Measurements from ENCODE around the gene PPP4R3B.

The PPP4R3B gene

DNA sequence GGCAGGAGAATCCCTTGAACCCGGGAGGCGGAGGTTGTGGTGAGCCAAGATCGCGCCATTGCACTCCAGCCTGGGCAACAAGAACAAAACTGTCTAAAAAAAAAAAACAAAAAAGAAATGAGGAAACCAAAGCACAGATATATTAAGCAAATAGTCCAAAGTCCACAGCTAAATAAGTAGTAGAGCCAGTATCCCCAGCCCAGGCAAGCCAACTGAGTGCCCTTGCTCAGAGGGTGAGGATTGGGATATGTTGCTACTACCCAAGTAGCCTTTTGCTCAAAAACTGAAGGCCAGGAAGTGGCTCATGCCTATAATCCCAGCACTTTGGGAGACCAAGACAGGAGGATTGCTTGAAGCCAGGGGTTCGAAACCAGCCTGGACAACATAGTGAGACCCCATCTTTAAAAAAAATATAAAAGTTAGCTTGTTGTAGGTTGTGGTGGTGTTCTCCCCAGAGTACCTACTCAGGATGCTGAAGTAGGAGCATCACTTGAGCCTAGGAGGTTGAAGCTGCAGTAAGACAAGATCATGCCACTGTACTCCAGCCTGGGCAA lies 92.5 kb downstream of the PPP4R3B start:
- ChIA-PET CTCF (no interaction called here), POLR2A (ENCODE audit: low non-redundant PET) (no interaction called here)
- DNase-seq (ENCODE audit: low spot score) = no peak
- no peak overlapping the region for H3K27ac ChIP-seq
- TF ChIP-seq CTCF (conservative IDR thresholded peaks at IDR 0.05; ENCODE audit: low read depth) = no peak

- H3K27ac ChIP-seq = peak overlapping the region; percentile 76
- POLR2A ChIA-PET (ENCODE audit: low non-redundant PET) = interaction anchor here (0.5 to 0.6 kb wide), 2 partner anchors 95 to 212 kb away, joined by 3 to 6 read pairs; no protein-coding TSS in a partner anchor
- no peak for TF ChIP-seq CTCF (conservative IDR thresholded peaks at IDR 0.05; ENCODE audit: low read depth)
- CTCF ChIA-PET = interaction anchor here (0.5 kb wide), 1 partner anchor 121 kb away, joined by 6 read pairs; no protein-coding TSS in a partner anchor
- peak; percentile 30 for DNase-seq (ENCODE audit: low spot score)
Measured at GRCh38 chr2:55519938-55520885, 97.2 kb downstream of the PPP4R3B start.

- POLR2A ChIA-PET (ENCODE audit: low non-redundant PET) = no interaction called here
- CTCF ChIA-PET = interaction anchor here (0.6 to 0.7 kb wide), 2 partner anchors 28 to 38 kb away, joined by 4 to 6 read pairs; no protein-coding TSS in a partner anchor
- no peak for TF ChIP-seq CTCF (conservative IDR thresholded peaks at IDR 0.05; ENCODE audit: low read depth)
- DNase-seq (ENCODE audit: low spot score) = peak; percentile 12
- H3K27ac ChIP-seq = peak overlapping the region; percentile 76
Measured at GRCh38 chr2:55518841-55519165, 98.6 kb downstream of the PPP4R3B start.

DNA sequence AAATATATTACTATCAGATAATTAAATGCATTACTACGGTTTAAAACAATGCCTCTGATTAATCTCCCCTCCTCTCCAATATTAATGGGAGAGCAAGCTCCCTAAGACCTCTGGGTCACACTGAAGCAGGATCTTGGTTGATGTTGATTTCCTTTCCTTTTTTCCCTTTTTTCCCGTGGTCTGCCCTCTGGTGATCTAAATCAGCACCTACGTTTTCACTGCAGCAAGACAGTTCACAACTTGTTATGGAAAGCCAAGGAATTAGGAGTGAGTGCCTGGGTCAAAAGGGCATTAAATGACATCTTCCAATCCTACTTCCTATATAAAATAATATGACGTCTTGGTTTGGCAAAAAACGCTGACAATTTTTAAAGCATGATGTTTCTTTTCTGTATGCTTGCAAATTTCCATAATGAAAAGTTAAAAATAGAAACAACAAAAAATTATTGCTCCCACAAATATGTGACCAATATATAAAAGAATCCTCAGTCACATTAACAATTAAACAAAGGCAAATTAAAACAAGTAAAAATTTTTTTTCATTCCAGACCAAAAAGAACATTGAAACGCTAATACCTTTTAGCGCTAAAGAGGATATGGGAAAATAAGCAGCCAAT lies 105.8 kb downstream of the PPP4R3B start:
- TF ChIP-seq CTCF (conservative IDR thresholded peaks at IDR 0.05; ENCODE audit: low read depth) = peak; percentile 73
- no peak overlapping the region for H3K27ac ChIP-seq
- peak; percentile 43 for DNase-seq (ENCODE audit: low spot score)
- CTCF ChIA-PET = interaction anchor here (0.5 to 0.6 kb wide), 3 partner anchors 23 to 206 kb away, joined by 3 read pairs; partner anchors contain the start of gene CCDC88A
- POLR2A ChIA-PET (ENCODE audit: low non-redundant PET) = no interaction called here

GRCh38 chr2:55502590-55503141 lies 114.8 kb downstream of the PPP4R3B start:
- CTCF ChIA-PET = no interaction called here
- no peak overlapping the region for H3K27ac ChIP-seq
- DNase-seq (ENCODE audit: low spot score) = no peak
- POLR2A ChIA-PET (ENCODE audit: low non-redundant PET) = no interaction called here
- no peak for TF ChIP-seq CTCF (conservative IDR thresholded peaks at IDR 0.05; ENCODE audit: low read depth)

DNA sequence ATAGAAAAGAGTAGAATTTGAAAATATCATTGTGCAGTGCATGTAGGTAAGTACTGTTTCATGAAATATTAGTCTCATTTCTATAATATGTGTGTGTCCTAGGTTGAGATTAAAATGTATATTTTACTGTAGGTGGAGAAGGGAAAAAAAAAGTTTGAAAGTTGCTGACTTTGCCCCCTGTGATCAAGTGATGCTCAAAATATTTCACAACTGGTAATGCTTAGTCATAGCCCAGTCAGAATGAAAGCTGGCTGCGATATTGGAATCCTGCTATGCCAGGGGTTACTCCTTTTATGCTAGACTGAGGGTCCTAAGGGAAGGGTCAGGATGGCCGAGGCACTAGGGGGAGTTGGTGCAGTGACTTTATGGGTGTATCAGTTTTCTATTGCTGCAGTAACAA lies 117.4 kb downstream of the PPP4R3B start:
- H3K27ac ChIP-seq = no peak overlapping the region
- peak; percentile 42 for DNase-seq (ENCODE audit: low spot score)
- CTCF ChIA-PET = no interaction called here
- no peak for TF ChIP-seq CTCF (conservative IDR thresholded peaks at IDR 0.05; ENCODE audit: low read depth)
- POLR2A ChIA-PET (ENCODE audit: low non-redundant PET) = no interaction called here

All from RWPE1 (cell line).